ENCODE data around the gene MCL1.
"Not testable (repeated sequence)": the region's sequence is repeated elsewhere in the genome, so short reads cannot be mapped to it uniquely, and the experiment has no call there.

Gene MCL1

GRCh38 chr1:150579110-150579944 lies at the start of gene MCL1:
Gene MCL1 (minus strand): TSS chr1:150579610. CDS start chr1:150579530, 80 bp downstream.
- in situ Hi-C loops (cut with HindIII; ENCODE audit: low sequenced_read_pairs), result loop anchor here (10.0 kb wide), 2 partner anchors 65 to 85 kb away; no protein-coding TSS in a partner anchor

- in situ Hi-C loops (cut with HindIII; ENCODE audit: low sequenced_read_pairs), result no loop called here
Measured at GRCh38 chr1:150628766-150629114, 49.3 kb upstream of the MCL1 start.

GRCh38 chr1:150627826-150628410 lies 48.5 kb upstream of the MCL1 start:
- in situ Hi-C loops (cut with HindIII; ENCODE audit: low sequenced_read_pairs), result no loop called here

- in situ Hi-C loops (cut with HindIII; ENCODE audit: low sequenced_read_pairs), result no loop called here
Measured at GRCh38 chr1:150626150-150626549, 46.7 kb upstream of the MCL1 start.

- in situ Hi-C loops (cut with HindIII; ENCODE audit: low sequenced_read_pairs), result not testable (repeated sequence)
Measured at GRCh38 chr1:150624546-150624945, 45.1 kb upstream of the MCL1 start.

DNA sequence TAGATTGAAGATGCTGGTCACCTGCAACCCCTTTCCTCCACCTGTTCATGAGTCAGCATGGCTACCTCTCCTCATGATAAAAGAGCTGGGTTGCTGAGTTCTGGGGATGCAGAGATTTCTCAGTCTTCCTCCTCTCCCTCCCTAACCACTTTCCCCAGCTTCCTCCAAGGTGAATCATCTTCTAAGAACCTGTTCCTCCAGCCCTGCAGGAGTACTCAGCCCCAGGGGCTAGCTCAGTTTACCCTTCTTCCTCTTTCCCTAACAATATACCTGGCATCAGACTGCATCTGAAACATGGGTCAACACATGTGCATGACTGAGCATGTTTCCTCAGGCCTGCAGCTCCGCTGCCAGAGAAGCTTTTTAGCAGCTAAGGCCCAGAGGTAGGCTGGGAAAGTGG lies 44.7 kb upstream of the MCL1 start:
- in situ Hi-C loops (cut with HindIII; ENCODE audit: low sequenced_read_pairs), result not testable (repeated sequence)

DNA sequence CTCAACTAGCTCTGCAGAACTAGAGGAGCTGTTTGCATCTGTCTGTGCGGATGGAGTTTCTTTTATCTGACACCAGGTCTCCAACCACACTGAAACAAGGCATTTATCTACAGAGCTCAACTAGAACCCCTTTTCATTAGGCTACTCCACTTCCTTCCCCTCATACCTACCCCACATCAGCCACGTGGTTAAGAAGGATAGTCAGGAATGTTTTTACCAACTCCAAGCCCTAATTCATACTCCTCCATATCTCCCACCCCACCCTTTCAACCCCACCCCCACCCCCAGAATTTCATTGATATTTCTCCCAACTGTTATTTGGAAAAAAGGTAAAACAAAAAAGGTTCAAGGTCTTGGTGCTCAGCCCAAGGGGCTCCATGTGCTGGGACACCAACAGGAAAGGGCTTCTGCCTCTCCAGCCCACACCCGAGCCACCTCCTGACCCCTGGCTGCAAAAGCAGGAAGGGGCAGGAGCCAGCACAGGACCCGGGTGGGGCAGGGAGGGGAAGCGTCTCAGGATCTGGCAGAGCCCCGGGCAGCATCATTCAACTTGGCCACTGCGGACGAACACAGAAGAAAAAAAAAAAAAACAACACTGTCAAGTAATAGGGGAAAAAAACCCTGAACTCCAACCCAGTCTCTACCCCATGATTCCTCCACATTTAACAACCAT lies 43.0 kb upstream of the MCL1 start:
- in situ Hi-C loops (cut with HindIII; ENCODE audit: low sequenced_read_pairs), result no loop called here

DNA sequence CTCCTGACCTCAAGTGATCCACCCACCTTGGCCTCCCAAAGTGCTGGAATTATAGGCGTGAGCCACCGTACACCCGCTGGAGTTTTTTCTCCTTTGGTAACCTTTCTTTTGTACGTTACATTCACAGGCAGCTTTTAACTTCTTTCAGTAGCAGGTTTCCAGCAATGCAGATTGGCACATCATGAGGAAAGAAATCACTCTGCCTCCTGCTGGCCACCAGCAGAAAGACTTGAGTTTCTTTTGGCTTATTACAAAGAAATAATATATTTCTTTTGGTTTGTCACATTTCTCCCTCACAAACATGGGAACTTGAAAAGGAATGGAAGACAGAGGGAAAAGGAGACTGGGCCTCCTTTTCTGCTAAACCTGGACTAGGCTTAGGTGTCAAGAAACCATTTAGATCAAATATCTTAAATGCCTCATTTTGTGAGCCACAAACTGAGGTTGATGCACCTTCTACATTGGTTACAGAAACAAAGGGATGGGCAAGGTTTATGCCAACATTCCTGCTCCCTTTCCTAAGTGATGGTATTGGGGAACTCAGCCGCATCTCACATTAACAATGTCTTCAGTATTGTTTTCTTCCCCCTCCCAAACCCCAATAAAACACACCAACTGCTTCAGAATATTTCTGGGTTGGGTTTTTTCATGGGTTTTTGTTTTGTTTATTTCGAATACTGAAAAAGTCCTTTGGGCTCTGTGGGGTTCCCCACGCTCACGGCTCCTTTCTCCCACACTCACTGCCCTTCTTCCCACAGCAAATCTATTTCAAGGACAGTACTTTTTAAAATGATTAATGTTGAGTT lies 42.3 kb upstream of the MCL1 start:
- in situ Hi-C loops (cut with HindIII; ENCODE audit: low sequenced_read_pairs), result no loop called here

DNA sequence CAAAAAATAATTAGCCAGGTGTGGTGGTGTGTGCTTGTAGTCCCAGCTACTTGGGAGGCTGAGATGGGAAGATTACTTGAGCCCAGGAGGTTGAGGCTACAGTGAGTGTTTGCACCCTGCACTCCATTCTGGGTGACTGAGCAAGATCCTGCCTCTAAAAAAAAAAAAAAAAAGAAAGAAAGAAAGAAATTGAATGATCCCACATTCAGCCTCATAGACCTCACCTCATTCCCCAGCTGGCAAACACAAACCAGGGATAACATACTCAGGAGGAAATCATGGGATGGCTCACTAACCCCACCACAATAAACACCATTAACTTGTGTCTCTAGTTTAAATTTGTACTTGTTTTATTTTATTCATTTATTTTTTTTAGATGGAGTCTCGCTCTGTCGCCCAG lies 41.5 kb upstream of the MCL1 start:
- in situ Hi-C loops (cut with HindIII; ENCODE audit: low sequenced_read_pairs), result no loop called here

DNA sequence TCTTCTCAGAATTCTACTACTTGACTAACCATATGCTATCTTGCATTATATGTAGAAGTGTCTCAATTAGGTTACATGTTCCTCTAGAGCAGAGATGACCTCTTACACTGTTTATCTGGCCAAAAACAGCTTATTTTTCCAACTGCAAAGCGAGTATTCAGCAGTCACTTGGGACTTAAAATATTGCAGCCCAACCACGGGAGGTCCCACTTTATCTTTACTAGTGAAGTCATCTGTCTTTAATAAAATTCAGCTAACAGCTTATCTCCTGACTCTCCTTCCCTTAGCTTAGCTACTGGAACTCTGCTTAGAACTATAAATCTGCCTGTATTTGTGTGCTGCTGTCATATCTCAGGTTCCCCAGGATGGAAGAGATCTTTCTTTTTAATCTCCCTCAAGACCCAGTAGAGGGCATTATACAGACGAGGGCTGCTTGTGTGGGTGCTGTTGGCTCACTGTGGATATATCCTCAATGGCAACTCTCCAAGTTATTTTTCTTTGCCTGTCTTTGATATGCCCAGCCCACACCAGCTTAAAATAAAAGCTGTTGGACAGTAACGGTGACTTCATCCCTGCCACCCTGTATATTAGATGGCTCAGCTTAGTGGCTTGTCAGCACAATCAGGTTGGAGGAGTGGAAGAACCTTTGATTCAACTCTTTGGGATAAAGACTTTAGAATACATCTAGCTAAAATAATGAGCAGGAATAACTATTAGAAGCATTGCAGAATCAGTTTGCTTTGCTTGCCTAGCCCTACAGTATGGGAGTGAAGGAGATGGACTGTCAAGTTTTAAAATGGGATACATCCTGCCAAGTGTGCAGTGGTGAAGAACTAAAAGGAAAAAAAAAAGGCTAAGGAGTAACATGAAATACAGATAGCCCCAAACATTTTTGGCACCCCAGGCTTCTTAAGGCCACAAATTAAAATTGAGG lies 40.4 kb upstream of the MCL1 start:
- in situ Hi-C loops (cut with HindIII; ENCODE audit: low sequenced_read_pairs), result no loop called here

DNA sequence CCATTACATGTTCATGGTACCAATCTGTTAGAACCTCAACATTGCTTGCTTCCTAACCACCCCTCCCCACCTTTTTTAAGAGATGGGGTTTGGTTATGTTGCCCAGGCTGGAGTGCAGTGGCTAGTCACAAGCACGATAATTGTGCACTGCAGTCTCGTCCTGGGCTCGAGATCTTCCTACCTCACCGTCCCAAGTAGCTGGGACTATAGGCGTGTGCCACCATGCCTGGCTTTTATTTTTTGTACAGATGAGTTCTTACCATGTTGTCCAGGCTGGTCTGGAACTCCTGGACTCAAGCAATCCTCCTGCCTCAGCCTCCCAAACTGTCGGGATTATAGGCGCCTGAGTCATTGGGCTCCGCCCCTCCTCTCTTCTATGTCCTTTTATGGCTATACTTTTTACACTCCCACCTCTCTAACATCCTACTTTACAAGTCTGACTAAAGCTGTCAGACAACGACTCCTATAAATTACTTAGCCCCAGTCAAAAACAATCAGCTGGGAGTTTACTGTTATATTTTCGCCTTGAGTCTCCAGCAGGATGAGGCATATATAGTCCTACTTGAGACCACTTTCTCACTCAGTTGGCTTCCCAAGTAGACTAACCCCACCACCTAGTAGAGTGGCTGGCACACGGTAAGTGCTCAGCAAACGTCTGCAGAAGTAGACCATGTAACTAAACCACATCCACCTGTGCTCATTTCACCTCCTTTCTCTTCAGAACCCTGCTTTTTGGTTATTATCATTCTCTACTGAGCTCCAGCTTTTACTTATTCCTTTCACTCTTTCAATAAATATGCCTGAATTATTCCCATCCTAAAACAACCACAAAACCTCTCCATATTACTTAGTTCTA lies 36.2 kb upstream of the MCL1 start:
- in situ Hi-C loops (cut with HindIII; ENCODE audit: low sequenced_read_pairs), result no loop called here

GRCh38 chr1:150613061-150613920 lies 33.9 kb upstream of the MCL1 start:
- in situ Hi-C loops (cut with HindIII; ENCODE audit: low sequenced_read_pairs), result no loop called here

DNA sequence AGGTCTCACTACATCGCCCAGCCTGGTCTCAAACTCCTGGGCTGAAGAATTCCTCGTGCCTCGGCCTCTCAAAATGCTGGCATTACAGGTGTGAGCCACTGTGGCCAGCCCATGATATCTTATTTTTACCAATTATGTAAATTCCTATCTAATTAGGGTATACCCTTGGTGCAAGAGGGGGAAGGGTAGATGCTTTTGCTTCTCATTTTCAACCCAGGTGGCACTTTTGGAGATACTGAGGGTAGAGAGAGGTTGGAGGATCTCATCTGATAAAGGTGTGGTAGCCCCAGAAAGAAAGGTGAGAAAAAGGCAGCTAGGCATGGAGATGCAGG lies 32.6 kb upstream of the MCL1 start:
- in situ Hi-C loops (cut with HindIII; ENCODE audit: low sequenced_read_pairs), result no loop called here

GRCh38 chr1:150610576-150610975 lies 31.2 kb upstream of the MCL1 start:
- in situ Hi-C loops (cut with HindIII; ENCODE audit: low sequenced_read_pairs), result no loop called here

DNA sequence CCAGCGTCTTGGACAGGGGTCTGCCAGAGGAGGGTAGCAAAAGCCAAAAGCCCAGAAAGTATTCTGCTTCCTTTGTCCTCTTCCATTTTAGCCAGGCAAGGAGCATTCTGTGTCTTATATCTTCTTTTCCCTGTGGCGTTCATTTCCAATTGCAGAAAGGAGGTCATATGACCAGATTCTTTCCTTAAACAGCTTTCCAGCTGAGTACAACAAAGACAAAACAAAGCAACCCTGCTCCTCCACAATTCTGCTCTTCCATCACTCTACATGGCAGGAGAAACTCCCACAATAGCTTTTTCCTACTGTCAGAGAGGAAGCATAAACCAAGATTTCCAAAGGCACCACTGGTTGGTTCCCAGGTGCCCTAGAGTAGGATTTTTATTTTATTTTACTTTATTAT lies 30.3 kb upstream of the MCL1 start:
- in situ Hi-C loops (cut with HindIII; ENCODE audit: low sequenced_read_pairs), result no loop called here

- in situ Hi-C loops (cut with HindIII; ENCODE audit: low sequenced_read_pairs), result no loop called here
Measured at GRCh38 chr1:150606463-150607142, 27.2 kb upstream of the MCL1 start.

- in situ Hi-C loops (cut with HindIII; ENCODE audit: low sequenced_read_pairs), result not testable (repeated sequence)
Measured at GRCh38 chr1:150605451-150605731, 26.0 kb upstream of the MCL1 start.

DNA sequence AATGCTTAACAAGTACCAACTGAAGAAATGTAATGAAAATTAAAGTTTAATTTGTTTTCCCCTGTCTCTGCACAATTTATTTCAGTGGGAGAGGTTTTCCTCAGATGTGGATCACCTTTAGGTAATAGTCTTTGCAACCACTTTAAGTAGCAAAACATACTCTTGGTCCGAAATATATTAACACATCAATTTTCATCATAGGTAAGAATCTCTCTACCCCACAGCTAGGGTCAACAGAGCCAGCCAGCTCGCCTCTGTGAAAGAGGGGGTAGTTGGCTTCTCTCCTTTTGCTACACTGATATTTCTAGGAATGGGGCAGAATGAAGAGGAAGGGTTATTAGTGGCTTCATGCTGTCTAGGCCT lies 24.8 kb upstream of the MCL1 start:
- in situ Hi-C loops (cut with HindIII; ENCODE audit: low sequenced_read_pairs), result no loop called here

Data from DLD1 (cell line).